HL-60 (cell line): ENCODE results near the gene METRNL.

Experiments used
- DNase-seq, 2 experiments: peaks; one replicate each; pipeline ENCODE4 v3.0.0-alpha.2; 2010 to 2020; ENCODE audit warnings: low read depth in 1 of 2, low spot score in 1 of 2
- H3K27ac ChIP-seq: fragments of 250-450 bp; sonication (Bioruptor Pico); replicated peaks from 2 replicates; pipeline ENCODE4 v1.5.1; 2020; ENCODE audit warnings: mild to moderate bottlenecking, moderate library complexity
- H3K27me3 ChIP-seq: fragments of 250-450 bp; sonication (Bioruptor Pico); 2 replicates; pipeline ENCODE4 v1.5.1; 2021; ENCODE audit warnings: mild to moderate bottlenecking, moderate library complexity; ENCODE audit not compliant: insufficient read depth, poor library complexity, severe bottlenecking
- H3K4me3 ChIP-seq: replicated peaks from 2 replicates; pipeline ENCODE4 v1.5.1; 2011; ENCODE audit warnings: mild to moderate bottlenecking, control low read depth, low read length; ENCODE audit not compliant: insufficient read depth
- GABPA ChIP-seq: IDR thresholded peaks from 2 replicates; pipeline ENCODE4 v1.6.1; 2012; ENCODE audit warnings: low read depth
- POLR2AphosphoS5 ChIP-seq: IDR thresholded peaks from 2 replicates; pipeline ENCODE4 v1.6.1; 2012; ENCODE audit warnings: low read depth
- SPI1 ChIP-seq: IDR thresholded peaks from 2 replicates; pipeline ENCODE4 v1.6.1; 2012; ENCODE audit warnings: low read depth, mild to moderate bottlenecking, borderline replicate concordance
- TF ChIP-seq, protein P1 (sequence below): IDR thresholded peaks from one replicate; pipeline ENCODE4 v1.5.1; 2011; ENCODE audit warnings: low read length, control low read depth, inconsistent platforms; ENCODE audit not compliant: insufficient read depth
- TF ChIP-seq, protein P2 (sequence below): IDR thresholded peaks from 2 replicates; pipeline ENCODE4 v1.6.1; 2012; ENCODE audit warnings: low read depth; ENCODE audit not compliant: insufficient replicate concordance

Gene METRNL

GRCh38 chr17:83096401-83097224, 17.2 kb downstream of the METRNL start:
- no peak for DNase-seq
- H3K4me3 ChIP-seq: no peak overlapping the region
- H3K27me3 ChIP-seq: peaks cover 28% of the 10 kb centered on the region
- no peak overlapping the region for H3K27ac ChIP-seq
- no peak for TF ChIP-seq POLR2AphosphoS5
- TF ChIP-seq, protein P1, sequence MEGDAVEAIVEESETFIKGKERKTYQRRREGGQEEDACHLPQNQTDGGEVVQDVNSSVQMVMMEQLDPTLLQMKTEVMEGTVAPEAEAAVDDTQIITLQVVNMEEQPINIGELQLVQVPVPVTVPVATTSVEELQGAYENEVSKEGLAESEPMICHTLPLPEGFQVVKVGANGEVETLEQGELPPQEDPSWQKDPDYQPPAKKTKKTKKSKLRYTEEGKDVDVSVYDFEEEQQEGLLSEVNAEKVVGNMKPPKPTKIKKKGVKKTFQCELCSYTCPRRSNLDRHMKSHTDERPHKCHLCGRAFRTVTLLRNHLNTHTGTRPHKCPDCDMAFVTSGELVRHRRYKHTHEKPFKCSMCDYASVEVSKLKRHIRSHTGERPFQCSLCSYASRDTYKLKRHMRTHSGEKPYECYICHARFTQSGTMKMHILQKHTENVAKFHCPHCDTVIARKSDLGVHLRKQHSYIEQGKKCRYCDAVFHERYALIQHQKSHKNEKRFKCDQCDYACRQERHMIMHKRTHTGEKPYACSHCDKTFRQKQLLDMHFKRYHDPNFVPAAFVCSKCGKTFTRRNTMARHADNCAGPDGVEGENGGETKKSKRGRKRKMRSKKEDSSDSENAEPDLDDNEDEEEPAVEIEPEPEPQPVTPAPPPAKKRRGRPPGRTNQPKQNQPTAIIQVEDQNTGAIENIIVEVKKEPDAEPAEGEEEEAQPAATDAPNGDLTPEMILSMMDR: no peak
- no peak for TF ChIP-seq GABPA
- TF ChIP-seq SPI1: no peak
- TF ChIP-seq, protein P2, sequence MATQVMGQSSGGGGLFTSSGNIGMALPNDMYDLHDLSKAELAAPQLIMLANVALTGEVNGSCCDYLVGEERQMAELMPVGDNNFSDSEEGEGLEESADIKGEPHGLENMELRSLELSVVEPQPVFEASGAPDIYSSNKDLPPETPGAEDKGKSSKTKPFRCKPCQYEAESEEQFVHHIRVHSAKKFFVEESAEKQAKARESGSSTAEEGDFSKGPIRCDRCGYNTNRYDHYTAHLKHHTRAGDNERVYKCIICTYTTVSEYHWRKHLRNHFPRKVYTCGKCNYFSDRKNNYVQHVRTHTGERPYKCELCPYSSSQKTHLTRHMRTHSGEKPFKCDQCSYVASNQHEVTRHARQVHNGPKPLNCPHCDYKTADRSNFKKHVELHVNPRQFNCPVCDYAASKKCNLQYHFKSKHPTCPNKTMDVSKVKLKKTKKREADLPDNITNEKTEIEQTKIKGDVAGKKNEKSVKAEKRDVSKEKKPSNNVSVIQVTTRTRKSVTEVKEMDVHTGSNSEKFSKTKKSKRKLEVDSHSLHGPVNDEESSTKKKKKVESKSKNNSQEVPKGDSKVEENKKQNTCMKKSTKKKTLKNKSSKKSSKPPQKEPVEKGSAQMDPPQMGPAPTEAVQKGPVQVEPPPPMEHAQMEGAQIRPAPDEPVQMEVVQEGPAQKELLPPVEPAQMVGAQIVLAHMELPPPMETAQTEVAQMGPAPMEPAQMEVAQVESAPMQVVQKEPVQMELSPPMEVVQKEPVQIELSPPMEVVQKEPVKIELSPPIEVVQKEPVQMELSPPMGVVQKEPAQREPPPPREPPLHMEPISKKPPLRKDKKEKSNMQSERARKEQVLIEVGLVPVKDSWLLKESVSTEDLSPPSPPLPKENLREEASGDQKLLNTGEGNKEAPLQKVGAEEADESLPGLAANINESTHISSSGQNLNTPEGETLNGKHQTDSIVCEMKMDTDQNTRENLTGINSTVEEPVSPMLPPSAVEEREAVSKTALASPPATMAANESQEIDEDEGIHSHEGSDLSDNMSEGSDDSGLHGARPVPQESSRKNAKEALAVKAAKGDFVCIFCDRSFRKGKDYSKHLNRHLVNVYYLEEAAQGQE: no peak

GRCh38 chr17:83097831-83098230, 18.4 kb downstream of the METRNL start:
- TF ChIP-seq, protein P1: no peak
- TF ChIP-seq, protein P2: no peak
- no peak for TF ChIP-seq POLR2AphosphoS5
- no peak for TF ChIP-seq GABPA
- TF ChIP-seq SPI1: no peak
- H3K4me3 ChIP-seq: no peak overlapping the region
- H3K27me3 ChIP-seq: peaks cover 29% of the 10 kb centered on the region
- no peak overlapping the region for H3K27ac ChIP-seq
- DNase-seq: no peak

DNA sequence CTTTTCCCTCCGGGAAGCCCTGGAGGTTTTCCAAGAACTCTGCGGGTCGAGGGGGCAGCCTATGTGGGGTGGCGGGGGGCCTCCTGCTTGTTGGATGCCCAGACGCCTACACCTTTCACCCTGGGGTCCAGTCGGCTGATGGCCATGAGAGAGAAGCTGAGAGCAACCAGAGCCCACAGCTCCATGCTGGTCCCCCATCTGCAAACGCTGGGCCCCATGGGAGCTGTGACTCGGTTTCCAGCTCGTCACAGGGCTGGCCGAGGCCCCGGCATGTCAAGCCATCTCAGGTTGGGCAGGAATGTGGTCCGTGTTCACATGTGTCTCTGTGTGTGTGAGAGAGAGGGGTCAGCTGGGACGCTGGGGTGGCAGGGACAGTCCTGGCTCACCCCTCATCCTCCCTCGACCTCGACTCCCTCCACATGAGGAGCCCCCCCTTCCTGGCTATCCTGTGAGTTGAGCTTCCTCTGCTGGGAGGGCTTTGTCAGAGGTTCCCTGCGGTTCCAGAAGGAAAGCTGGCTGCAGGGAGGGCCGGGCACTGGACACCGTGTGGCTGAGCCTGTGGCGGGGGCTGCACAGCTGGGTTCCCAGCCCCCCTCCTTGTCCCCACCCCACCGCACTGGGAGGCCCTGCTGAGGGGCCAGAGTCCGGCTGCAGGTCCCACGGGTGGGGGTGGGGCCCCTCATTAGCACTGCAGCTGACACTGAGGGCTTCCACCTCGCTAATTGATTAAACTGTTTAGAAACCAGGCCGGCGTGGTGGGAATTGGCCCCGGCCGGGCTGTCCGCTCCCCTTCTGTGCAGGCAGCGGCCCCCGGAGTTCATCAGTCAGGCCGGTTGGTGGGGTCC, 19.1 kb downstream of the METRNL start:
- TF ChIP-seq SPI1 (no peak), POLR2AphosphoS5 (no peak)
- TF ChIP-seq, protein P2: no peak
- TF ChIP-seq, protein P1: no peak
- H3K4me3 ChIP-seq: no peak overlapping the region
- DNase-seq: no peak
- no peak overlapping the region for H3K27ac ChIP-seq
- H3K27me3 ChIP-seq: peaks cover 29% of the 10 kb centered on the region
